PC-3 (cell line): ENCODE results near the gene MMP11.

Experiments
- EZH2 ChIP-seq: fragments of 300-600 bp; sonication (generic); IDR thresholded peaks from one replicate; pipeline ENCODE4 v1.6.1; 2017; ENCODE audit warnings: antibody characterized with exemption, mild to moderate bottlenecking, low read length; ENCODE audit not compliant: unreplicated experiment
- TF ChIP-seq, protein P1 (sequence below): fragments of 300-600 bp; sonication (generic); conservative IDR thresholded peaks from 2 replicates; pipeline ENCODE4 v1.5.1; 2017; ENCODE audit warnings: antibody characterized with exemption, low read depth, mild to moderate bottlenecking, low read length

DNA sequence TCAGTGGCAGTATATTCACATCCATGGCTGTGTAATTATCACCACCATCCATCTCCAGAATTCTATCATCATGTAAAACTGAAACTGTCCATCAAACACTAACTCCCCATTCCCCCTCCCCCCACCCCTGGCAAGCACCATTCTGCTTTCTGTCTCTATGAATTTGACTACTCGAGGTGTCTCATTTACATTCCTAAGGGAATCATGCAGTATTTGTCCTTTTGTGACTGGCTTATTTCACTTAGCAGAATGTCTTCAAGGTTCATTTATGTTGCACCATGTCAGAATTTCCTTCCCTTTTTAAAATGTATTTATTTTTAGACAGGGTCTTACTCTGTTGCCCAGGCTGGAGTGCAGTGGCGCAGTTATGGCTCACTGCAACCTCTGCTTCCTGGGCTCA is 45.9 kb downstream of the MMP11 start:
- TF ChIP-seq EZH2 = no peak
- TF ChIP-seq, protein P1, sequence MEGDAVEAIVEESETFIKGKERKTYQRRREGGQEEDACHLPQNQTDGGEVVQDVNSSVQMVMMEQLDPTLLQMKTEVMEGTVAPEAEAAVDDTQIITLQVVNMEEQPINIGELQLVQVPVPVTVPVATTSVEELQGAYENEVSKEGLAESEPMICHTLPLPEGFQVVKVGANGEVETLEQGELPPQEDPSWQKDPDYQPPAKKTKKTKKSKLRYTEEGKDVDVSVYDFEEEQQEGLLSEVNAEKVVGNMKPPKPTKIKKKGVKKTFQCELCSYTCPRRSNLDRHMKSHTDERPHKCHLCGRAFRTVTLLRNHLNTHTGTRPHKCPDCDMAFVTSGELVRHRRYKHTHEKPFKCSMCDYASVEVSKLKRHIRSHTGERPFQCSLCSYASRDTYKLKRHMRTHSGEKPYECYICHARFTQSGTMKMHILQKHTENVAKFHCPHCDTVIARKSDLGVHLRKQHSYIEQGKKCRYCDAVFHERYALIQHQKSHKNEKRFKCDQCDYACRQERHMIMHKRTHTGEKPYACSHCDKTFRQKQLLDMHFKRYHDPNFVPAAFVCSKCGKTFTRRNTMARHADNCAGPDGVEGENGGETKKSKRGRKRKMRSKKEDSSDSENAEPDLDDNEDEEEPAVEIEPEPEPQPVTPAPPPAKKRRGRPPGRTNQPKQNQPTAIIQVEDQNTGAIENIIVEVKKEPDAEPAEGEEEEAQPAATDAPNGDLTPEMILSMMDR = no peak
